ENCODE data around the gene PHLDA3.

- TF ChIP-seq CTCF (IDR thresholded peaks at IDR 0.05; ENCODE audit: low read depth, low read length), result no peak
- no peak for TF ChIP-seq EZH2phosphoT487 (IDR thresholded peaks at IDR 0.05; ENCODE audit: low read depth)
These were observed 11.5 kb downstream of the PHLDA3 start for GRCh38 chr1:201457508-201457960.

Measured in OCI-LY3 (cell line).